ENCODE results near the gene GLRB.

DNA sequence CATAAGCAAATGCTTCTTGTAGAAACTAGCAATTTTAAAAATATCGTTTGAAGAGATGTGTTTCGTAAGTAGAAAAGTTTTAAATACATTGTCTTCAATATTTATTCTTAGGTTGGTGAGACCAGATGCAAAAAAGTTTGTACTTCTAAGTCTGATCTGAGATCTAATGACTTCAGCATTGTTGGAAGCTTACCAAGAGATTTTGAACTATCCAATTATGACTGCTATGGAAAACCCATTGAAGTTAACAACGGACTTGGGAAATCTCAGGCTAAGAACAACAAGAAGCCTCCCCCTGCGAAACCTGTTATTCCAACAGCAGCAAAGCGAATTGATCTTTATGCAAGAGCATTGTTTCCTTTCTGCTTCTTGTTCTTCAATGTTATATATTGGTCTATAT lies 94.4 kb downstream of the GLRB start:
- TF ChIP-seq, protein P1, sequence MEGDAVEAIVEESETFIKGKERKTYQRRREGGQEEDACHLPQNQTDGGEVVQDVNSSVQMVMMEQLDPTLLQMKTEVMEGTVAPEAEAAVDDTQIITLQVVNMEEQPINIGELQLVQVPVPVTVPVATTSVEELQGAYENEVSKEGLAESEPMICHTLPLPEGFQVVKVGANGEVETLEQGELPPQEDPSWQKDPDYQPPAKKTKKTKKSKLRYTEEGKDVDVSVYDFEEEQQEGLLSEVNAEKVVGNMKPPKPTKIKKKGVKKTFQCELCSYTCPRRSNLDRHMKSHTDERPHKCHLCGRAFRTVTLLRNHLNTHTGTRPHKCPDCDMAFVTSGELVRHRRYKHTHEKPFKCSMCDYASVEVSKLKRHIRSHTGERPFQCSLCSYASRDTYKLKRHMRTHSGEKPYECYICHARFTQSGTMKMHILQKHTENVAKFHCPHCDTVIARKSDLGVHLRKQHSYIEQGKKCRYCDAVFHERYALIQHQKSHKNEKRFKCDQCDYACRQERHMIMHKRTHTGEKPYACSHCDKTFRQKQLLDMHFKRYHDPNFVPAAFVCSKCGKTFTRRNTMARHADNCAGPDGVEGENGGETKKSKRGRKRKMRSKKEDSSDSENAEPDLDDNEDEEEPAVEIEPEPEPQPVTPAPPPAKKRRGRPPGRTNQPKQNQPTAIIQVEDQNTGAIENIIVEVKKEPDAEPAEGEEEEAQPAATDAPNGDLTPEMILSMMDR (IDR thresholded peaks at IDR 0.05), result no peak
- TF ChIP-seq POLR2A (IDR thresholded peaks at IDR 0.05) (no peak), POLR2AphosphoS5 (IDR thresholded peaks at IDR 0.05) (no peak)
